Stimulated activated CD4-positive, alpha-beta T cell treated with anti-CD3 and anti-CD28 coated beads, Interleukin-12 subunit alpha, Interleukin-12 subunit beta, amount 100 ng/mL, for 4 hours (primary cell): ENCODE results near the gene RGS6.
"Not testable (repeated sequence)": the region's sequence is repeated elsewhere in the genome, so short reads cannot be mapped to it uniquely, and the experiment has no call there.

Experiments used
- DNase-seq: peaks from one replicate; pipeline ENCODE4 v3.0.0-alpha.2; 2020

Gene RGS6

DNA sequence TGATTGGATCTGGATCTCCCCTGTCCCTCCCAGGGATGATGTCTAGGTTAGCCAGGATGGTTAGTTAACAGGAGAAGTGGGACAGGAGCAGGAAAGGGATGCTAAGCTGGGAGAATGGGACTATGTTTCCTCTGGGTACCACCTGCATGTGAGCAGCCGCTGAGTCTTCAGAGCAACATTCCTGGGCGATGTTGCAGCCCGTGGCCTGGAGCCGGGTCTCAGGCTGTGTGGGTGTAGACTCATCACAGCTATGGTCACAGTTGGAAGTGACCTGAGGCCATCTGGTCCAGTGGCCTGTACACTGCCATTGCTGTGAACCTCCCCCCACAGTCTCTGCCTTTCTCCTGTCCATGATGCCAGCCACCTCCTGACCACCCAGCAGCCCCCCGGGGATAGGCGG is 539.1 kb downstream of the RGS6 start:
- DNase-seq, result no peak

DNA sequence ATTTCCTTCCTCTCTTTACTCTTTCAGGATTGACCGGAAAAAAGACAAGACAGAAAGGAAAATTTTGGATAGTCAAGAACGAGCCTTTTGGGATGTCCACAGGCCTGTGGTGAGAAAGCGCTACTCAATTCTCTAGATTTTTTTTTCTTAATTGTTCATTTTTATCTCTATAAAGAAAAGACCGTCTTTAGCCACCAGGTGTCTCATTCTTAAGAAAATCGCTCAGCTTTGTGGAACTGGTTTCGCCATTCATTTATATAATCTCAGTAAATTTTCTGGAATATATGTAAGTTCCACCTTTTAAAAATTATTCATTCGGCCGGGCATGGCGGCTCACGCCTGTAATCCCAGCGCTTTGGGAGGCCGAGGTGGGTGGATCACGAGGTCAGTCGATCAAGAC is 540.6 kb downstream of the RGS6 start:
- no peak for DNase-seq

DNA sequence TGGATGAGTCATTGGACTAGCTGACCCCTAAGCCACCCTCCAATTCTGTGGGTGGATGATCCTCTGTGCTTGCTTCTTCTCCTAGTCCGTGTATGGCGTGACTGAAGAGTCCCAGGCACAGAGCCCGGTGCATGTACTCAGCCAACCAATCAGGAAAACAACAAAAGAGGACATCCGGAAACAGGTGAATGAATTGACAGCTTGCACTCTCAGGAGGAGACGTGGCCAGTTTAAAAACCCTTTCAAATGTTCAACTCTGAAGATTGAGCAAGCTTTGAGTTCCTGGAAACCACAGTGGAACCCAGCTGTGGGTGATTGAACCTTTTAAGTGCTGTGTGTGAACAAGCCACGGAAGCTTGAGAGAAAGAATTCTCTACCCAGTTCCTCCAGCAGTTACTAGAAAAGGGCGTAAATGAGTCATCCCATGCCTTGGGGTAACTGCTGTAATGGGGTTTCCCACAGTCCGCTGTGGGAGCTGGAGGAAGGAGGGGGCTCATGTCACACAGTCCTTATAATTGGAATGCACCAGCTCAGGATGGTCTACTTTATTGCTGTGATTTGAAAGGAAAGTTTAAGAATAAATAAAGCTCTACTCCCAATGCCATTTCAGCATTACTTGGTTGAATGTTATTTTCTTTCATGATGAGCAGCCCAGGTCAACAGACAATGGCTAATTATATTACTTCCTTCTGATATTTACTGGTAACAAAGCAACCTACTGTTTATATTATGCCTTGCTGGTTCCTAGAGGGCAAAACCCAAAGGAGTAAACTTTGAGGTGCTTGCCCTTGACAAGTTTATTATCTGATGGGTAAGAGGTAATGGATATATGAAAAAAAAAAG is 544.6 kb downstream of the RGS6 start:
- DNase-seq, result peak; percentile 20

DNA sequence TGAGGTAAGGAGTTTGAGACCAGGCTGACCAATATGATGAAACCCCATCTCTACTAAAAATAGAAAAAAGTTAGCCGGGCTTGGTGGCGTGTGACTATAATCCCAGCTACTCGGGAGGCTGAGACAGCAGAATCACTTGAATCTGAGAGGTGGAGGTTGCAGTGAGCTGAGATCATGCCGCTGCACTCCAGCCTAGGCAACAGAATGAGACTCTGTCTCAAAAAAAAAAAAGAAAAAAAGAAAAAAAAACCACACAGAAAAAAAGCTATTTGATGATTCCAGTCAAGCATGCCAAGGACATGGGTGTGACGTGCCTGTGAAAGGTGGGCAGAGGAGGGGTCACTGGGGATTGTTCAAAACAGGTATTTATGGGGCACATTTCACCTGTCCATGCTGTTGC is 545.3 kb downstream of the RGS6 start:
- DNase-seq, result not testable (repeated sequence)

DNA sequence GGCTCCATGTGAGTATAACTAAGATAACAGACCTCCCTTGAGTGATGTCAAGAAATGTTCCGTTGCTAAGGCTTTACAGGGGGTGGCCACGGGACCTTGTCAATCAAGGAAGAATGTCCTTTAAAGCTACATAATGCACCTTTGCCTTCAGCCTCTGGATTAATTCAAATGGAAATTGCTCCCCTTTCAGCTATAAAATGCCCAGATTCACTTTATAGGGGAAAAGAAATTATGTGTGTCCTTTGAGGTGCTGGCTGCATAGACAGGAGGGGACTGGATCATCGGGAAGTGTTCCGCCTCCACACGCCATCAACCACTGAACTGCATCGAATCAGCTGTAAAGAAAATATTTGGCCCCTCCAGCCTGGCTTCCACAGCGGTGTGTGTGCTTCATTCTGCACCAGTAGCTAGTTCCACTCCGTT is 546.3 kb downstream of the RGS6 start:
- DNase-seq, result no peak

DNA sequence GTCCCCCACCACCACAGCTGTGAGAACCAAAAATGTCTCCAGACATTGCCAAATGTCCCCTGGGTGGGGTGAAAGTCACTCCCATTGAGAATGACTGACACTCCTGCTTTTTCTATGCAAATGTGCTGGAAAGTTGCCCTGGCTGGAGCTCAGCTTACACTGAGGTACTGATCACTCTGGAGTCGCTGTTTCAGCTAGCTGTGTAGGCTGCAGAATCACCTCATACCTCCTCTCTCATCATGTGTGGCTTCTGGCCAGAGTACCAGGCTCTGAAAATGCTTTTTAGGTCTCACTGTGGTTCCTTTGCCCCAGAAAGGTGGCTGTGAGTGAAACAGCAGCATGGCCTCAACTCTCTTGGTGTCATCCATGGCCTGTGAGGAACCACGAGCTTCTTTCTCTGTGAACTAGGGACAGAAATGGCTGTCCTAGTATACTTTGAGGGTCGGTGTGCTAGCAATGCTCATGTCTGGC is 547.3 kb downstream of the RGS6 start:
- no peak for DNase-seq

DNA sequence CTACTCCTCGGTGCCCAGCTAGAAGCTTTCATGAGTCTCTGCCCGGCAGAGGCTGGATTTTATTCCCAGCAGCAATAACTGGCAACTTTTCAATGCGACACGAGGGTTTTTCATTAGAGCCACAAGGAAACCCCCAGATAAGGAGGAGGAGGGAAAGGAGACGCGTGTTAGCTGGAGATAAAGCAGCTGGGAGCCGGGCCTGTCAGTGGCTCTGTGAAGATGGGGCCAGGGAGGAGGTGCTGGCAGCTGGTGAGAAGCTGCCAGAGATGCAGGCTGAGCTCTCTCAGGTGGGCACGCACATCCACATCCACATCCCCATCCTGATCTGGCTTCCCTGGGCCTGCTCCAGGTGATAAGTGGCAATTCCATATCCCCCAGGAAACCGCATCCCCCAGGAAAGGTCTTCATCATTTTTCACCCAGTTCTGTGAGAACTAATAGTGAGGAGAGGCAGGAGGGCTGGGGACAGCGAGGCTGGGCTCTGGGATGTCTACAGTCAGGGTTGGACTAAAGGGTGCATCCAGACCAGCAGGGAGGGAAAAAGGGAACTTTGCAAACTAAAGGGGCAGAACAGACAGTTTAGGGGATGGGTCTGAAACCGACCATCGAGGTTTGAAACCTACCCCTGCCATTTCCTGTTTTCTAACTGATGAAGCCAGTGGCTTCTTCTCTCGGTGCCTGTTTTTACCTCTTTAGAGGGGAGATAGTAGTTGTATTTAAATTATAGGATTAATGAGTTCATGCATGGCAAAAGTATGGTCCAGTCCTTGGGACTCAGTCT is 548.4 kb downstream of the RGS6 start:
- DNase-seq, result no peak

DNA sequence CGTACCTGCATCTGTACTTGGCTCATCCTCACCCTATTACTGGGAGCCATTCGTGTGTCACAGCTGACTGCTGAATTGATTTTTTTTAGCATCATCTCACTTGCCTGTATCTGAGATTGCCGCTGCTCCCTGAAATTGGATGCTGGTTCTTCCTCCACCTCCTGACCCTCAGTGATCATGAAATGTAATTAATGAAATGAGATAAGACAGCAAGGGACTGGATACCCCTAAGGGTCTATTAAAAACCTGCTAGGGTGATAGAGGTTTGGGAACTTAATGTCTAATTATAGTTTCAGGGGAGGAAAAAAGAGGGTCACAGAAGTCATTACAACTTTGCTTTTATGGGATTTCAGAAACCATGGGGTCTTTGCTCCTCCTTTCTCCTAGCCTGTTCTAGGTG is 551.1 kb downstream of the RGS6 start:
- DNase-seq, result no peak

DNA sequence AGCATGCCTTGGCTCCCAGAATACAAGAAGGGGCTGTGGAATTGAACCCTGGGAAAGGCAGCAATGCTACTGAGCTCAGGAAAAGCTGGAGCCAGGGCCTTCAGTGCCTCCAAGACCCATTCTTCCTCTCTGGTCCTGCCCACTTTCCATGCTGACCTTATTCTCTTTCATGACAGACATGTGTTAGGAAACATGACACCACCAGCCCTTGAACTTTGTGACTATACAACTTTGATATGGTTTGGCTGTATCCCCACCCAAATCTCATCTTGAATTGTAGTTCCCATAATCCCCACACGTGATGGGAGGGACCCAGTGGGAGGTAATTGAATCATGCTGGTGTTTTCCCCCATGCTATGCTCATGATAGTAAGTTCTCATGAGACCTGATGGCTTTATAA is 553.5 kb downstream of the RGS6 start:
- DNase-seq, result no peak

DNA sequence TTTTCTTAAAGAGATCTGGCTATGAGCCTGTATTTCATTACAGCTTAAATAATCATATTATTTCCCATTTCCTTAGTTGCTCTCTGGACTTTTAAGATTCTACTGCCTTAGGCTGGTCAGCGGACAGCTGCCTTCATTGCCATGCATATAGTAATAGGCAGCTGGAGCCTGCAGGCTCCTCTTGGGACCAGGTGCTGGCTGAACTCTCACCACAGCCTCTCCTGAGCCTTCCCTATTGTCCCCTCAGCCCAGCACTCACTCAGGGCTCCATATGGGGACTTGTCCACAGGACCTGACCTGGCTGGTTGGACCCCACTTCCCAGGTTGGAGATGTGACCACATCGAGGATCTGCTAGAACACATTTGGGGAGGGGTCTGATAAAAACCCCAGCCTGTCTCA is 556.3 kb downstream of the RGS6 start:
- no peak for DNase-seq

DNA sequence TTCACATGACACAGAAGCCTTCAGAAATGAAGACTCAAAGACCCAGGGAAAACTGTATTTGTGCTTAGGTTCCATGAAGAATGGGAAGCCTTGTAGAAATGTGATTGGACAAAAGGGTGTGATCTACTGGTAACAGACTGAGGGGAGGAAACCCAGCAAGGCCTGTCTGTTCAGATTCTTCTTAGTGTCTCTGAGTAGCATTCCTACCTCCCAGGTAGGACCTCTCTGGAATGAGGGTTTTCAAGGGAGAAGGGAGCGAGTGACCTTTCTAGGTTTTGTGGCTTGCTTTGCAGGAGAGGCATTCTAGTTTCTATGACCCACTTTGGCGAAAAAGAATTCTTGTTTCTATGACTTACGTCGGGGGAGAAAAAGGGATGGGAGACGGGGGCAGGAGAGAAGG is 560.0 kb downstream of the RGS6 start:
- no peak for DNase-seq

DNA sequence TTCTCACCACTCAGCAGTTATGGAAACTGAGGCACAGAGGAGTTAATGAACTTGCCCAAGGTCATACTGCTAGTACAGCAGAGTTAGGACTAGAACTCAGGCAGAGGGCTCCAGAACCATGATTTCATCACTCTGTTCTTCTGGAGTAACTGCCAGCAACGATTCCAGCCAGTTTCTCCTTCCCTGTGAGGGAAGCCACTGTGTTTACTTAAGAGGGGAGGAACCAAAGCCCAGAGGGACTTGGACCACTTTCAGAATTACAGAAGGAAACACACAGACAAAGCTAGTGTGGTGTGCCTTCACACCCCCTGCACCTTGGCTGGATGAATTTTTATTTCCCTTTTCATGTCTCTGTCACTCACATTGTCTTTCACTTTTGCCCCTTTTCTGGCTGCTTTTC is 563.4 kb downstream of the RGS6 start:
- no peak for DNase-seq

DNA sequence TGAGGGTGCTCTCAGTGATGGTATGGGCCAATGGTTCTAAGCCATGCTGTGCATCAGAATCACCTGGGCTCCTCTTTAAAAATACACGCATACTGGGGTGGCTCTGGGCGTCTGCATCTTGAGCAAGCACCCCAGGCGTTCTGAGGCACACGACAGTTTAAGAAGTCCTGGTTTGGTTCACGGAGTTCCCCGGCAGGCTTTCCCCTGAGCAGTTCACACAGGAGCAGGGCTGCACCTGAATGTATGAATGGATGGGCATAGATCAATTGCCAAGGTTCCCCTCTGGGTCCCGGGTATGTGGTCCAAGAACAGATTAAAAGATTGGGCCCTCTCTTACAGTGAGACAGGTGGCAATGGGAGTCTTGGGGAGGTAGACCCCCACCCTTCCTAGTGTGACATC is 566.4 kb downstream of the RGS6 start:
- DNase-seq, result no peak

DNA sequence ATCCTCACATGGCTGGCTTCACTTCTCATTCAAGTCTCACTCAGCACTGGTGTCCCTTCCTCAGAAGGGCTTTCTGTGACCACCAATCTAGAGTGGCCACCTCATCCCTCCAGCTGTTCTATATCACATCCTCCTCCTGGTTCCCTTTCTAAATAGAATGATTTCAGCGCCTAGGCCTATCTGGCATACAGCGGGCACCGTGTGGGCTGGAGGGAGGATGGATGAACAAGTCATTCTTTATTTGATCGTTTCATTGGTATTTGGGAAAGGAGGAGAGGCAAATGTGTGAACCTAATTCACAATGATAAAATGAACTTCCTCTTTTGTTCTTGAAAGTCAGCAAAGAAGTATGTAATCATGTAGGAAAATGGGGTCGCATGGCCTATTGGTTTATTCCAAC is 567.5 kb downstream of the RGS6 start:
- no peak for DNase-seq

DNA sequence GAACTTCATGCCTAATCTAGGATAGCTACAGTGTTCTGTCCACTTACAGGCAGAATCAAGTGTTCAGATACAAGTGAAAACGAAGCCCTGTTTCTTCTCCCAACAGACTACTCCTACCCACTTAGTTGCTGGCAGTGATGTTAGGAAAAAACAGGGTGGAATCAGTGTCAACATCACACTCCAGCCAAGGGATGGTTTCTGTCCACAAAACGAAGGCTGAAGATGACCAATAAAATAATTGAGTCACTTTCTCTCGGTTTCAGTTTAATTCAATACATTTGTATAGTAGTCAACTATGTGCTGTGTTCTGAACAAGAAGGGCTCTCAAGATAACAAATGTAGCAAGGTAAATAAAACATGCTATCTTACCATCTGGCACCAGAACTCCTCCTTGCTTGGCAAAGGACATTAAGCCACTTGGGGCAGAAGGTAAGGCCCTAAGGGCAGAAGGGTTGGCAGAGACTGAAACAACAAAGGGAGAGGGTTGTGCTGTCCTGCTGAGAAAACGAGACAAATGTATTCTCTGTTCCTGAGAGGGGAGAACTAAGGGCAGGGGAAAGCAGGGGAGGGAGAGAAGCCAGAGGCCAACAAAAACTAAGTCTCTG is 568.1 kb downstream of the RGS6 start:
- no peak for DNase-seq

DNA sequence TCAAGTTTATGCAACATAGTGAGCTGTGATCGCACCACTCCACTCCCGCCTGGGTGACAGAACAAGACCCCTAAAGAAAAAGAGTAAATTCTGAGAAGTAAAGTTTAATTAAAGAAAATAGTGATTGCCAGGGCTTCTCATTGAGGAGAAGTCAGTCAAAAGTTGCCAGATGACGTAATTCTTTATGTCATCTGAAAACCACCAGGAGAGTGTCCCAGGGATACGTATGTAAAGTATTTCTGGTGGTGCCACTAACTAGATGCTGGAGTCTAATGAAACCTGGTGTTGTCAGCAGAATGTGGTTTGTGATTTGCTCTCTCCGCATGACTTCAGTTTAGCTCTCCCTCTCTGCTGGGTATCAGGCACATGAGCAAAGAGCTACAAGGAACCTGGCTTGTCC is 569.2 kb downstream of the RGS6 start:
- DNase-seq, result no peak

DNA sequence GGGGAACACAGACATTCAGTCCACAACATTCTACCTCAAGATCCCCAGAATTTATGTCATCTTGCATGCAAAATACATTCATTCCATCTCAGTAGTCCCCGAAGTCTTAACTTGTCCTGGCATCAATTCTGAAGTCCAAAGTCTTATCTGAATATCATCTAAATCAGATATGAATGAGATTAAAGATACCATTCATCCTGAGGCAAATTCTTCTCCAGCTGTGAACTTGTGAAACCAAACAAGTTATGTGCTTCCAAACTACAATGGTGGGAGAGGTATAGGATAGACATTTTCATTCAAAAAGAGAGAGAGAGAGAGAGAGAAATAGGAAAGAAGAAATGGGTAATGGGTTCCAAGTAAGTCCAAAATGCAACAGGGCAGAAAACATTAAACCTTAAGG is 571.0 kb downstream of the RGS6 start:
- no peak for DNase-seq

DNA sequence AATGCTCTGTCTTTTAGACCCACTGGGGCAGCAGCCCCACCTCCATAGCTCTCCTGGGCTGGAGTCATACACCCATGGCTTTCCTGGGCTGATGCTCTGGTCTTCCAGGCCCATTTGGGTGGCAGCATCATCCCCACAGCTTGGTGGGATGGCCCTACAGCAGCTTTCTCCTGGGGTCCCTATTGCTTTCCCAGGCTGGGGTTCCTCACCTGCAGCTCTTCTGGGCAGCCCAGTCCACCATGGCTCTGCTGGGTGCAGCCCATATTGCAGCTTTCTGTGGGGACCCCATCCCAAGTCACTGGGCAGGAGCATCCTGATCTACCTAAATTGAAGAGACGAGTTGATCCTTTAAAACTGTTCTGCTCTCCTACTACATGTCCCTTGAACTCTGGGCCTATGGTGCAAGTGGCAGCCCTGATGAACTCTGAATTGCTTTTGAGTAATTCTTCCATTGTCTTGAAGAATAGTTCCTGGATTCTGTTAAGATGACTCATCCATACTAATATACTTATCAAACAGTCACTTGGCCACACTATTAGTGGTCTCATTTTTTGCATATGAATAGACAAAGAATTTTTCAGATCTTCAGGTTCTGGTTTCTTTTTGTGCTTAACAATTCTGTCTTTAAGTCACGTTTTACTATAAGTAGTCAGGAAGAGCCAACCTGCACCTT is 571.6 kb downstream of the RGS6 start:
- no peak for DNase-seq

DNA sequence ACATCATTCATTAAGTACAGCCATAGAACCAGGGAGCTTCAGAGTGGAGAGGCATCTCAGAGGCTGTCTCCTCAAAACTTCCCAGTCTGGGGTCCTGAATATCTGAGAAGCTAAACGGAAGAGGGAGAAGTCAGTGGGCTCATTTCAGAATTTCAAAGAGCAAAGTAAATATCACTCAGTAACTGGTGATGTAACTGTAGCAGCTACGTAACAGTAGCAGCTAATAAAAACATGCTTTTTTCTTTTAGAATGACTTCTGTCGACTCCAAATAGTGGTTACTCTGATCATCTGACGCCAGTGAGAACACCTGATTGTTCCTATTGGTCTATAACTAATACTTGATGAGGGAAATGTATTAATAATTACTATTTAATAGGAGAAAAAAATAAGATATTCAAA is 578.3 kb downstream of the RGS6 start:
- no peak for DNase-seq

DNA sequence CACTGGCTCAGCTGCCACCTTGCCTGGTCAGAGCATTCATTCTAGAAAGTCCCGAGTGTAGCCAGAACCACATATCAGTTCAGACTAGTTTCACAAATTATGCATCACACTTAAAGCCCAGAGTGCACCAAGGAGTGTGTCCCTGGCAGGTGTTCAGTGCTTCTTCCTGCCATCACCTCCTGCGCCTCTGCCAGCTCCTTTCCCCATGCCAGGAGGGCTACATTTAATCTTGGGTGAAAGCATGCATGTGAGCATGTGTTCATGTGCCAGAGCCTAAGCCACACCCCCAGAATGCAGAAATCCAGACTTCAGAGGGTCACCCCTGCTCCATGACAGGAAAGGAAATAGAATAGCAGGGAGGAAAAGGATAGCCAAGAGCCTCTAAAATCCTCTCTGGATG is 580.1 kb downstream of the RGS6 start:
- no peak for DNase-seq

DNA sequence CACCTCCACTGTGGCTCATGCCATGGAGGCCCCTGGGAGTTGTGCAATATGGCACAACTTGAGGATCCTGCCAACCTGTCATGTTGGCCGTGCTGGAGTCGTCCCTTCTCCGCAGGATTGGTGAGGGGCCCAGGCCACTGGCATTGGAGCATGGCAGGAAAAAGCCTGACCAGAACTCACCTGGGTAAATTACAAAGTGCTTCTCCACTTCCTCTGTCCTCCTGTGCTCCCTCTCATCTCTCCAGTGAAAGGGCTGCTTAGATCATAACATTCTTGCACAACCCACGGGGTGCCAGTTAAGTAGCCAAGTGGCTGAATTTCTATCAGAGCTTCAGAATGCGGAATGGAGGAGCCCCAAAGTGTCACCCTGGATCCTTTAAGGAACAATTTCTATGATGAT is 580.7 kb downstream of the RGS6 start:
- no peak for DNase-seq

DNA sequence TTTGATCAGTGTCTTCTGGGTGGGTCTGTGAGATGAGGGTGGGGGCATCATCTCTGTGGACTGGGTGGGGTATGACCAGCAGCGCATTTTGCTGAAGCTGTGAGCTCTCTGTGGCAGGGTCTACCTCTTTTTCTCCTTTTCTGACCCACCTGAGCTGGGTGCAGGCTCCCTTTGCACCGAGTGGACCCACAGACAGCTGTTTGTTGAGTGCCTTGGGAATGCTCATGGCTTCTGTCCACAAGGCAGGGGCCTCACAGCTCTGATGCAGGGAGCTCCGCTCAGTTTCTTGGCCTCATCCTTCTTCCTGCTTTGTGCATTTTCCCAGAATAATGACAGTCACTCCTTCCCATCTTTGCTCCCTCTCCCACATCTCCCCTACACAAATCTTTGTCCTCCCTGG is 581.1 kb downstream of the RGS6 start:
- no peak for DNase-seq

DNA sequence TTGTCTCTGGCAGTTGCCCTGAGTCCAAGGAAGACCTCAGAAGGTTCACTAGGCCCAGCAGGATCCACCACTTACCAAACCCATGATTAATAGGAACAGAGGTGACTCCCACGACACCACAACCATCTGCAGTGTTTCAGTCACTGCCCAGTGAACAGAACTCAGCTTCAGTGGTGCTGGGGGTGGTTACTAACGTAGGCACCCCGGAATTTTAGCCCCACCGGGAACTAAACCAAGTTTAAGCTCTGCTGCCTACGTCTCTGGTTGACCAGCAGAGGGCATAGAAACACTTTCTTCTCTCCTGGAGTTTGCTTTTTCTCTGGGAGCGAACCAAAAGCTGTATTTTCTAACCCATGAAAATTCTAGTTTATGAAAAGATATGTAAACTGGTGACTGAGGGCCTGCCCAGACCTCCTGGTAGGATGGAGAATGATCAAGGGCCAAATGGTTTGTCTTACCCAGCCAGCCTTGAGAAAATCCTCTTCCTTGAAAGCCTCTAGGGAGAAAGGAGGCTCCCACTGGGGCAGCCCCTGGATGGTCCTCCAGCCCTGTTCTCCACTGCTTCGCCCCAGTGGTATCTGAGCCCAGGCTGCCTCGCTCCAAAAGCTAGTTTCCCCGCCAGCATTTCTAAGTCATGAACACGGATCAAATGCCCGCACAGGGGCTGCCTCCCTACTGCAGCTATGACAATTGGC is 581.9 kb downstream of the RGS6 start:
- DNase-seq, result no peak
